Keratinocyte (primary cell): Measurements from ENCODE around the gene EFHD2. TPM values are rescaled to one million over a fixed set of nuclear protein-coding genes. Genes with fewer than 3 reads are reported as not detected.

Experiments
- DNase-seq: peaks from one replicate; pipeline ENCODE4 v3.0.0-alpha.2; 2011; ENCODE audit warnings: low read depth, missing footprints, low spot score
- FAIRE-seq: peaks from 2 replicates; lab custom pipeline; 2011; peaks lifted over from hg19 to GRCh38; lab: Jason Lieb, UNC
- H2AFZ ChIP-seq: 2 replicates; pipeline ENCODE4 v1.6.0; 2012; ENCODE audit warnings: low read length, control low read depth, inconsistent platforms; ENCODE audit not compliant: control insufficient read depth
- H3K27ac ChIP-seq: 2 replicates; pipeline ENCODE4 v1.5.1; 2011; ENCODE audit warnings: low read length; ENCODE audit not compliant: control insufficient read depth, insufficient read depth
- H3K27me3 ChIP-seq: 3 replicates; pipeline ENCODE4 v1.6.0; 2011; ENCODE audit warnings: low read length; ENCODE audit not compliant: control insufficient read depth, insufficient read depth; ENCODE audit errors: extremely low read depth
- H3K36me3 ChIP-seq, 2 experiments: 2 replicates in 1 of 2; 3 replicates in 1 of 2; pipeline ENCODE4 v1.5.1; 2011; ENCODE audit warnings: low read length in 2 of 2, mild to moderate bottlenecking in 1 of 2; ENCODE audit not compliant: control insufficient read depth in 2 of 2, insufficient read depth in 2 of 2; ENCODE audit errors: extremely low read depth in 1 of 2
- H3K4me1 ChIP-seq: 3 replicates; pipeline ENCODE4 v1.5.1; 2011; ENCODE audit warnings: low read length; ENCODE audit not compliant: control insufficient read depth, insufficient read depth; ENCODE audit errors: extremely low read depth
- H3K4me2 ChIP-seq: 3 replicates; pipeline ENCODE4 v1.6.0; 2011; ENCODE audit warnings: low read depth, low read length; ENCODE audit not compliant: control insufficient read depth, insufficient read depth; ENCODE audit errors: extremely low read depth
- H3K4me3 ChIP-seq, 3 experiments: fragments of 200-600 bp in 1 of 3; sonication (generic) in 1 of 3; 2 replicates in 2 of 3; 3 replicates in 1 of 3; pipeline ENCODE4 v1.5.1; 2011 to 2016; ENCODE audit warnings: low read length in 3 of 3, mild to moderate bottlenecking in 3 of 3, control low read depth in 2 of 3, inconsistent platforms in 1 of 3, low read depth in 1 of 3, mixed read lengths in 1 of 3, mixed run types in 1 of 3, moderate library complexity in 1 of 3; ENCODE audit not compliant: control insufficient read depth in 2 of 3, insufficient read depth in 2 of 3; ENCODE audit errors: extremely low read depth in 1 of 3
- H3K79me2 ChIP-seq: 2 replicates; pipeline ENCODE4 v1.6.0; 2012; ENCODE audit warnings: low read length; ENCODE audit not compliant: control insufficient read depth, insufficient read depth
- H3K9ac ChIP-seq: 3 replicates; pipeline ENCODE4 v1.6.0; 2011; ENCODE audit warnings: low read length; ENCODE audit not compliant: control insufficient read depth, insufficient read depth; ENCODE audit errors: extremely low read depth
- H3K9me1 ChIP-seq: 3 replicates; pipeline ENCODE4 v1.6.0; 2011; ENCODE audit warnings: low read length; ENCODE audit not compliant: control insufficient read depth, insufficient read depth; ENCODE audit errors: extremely low read depth
- H3K9me3 ChIP-seq: 2 replicates; pipeline ENCODE4 v1.5.1; 2012; ENCODE audit warnings: low read depth, low read length; ENCODE audit not compliant: control insufficient read depth
- H4K20me1 ChIP-seq: 3 replicates; pipeline ENCODE4 v1.6.0; 2011; ENCODE audit warnings: low read length; ENCODE audit not compliant: control insufficient read depth, insufficient read depth; ENCODE audit errors: extremely low read depth
- EZH2 ChIP-seq: IDR thresholded peaks from one replicate; pipeline ENCODE4 v1.6.1; 2012; ENCODE audit warnings: inconsistent platforms, mild to moderate bottlenecking, low read length, moderate library complexity
- dilution Hi-C: fragments of 300-500 bp; cut with MboI; formaldehyde crosslinking; loops from one replicate; pipeline ENCODE4 v1.7.0; 2020; ENCODE audit warnings: low sequenced_read_pairs; ENCODE audit not compliant: extremely low pct_ligation_motif_present
- polyA plus RNA-seq, 5 experiments: library from polyadenylated mRNA; depleted of rRNA in 3 of 5; stranded (reverse) in 3 of 5; stranded (forward) in 1 of 5; unstranded in 1 of 5; fragments of >200 nt; gene quantifications; 1 replicate in 1 of 5; 2 replicates in 3 of 5; 3 replicates in 1 of 5; pipeline versions ENCODE4 v1.2.1 to v1.2.3, GENCODE V29; 2011 to 2012; ENCODE audit warnings: missing spikeins in 2 of 5, low read depth in 1 of 5, low replicate concordance in 1 of 5
- TF ChIP-seq, protein P1 (sequence below), 3 experiments: IDR thresholded peaks in 1 of 3; conservative IDR thresholded peaks in 1 of 3; optimal IDR thresholded peaks in 1 of 3; 2 replicates in 2 of 3; 3 replicates in 1 of 3; pipeline versions ENCODE3 to v1.5.1; 2011; ENCODE audit warnings: low read length in 3 of 3, mild to moderate bottlenecking in 3 of 3, moderate library complexity in 2 of 3, control low read depth in 1 of 3, inconsistent platforms in 1 of 3; ENCODE audit not compliant: insufficient read depth in 2 of 3; ENCODE audit errors: extremely low read depth in 1 of 3

Gene EFHD2
- polyA plus RNA-seq, 1 donor (not counting 4 experiments of a cell fraction or from before 2014, with no cell fraction given): 47.6 TPM

DNA sequence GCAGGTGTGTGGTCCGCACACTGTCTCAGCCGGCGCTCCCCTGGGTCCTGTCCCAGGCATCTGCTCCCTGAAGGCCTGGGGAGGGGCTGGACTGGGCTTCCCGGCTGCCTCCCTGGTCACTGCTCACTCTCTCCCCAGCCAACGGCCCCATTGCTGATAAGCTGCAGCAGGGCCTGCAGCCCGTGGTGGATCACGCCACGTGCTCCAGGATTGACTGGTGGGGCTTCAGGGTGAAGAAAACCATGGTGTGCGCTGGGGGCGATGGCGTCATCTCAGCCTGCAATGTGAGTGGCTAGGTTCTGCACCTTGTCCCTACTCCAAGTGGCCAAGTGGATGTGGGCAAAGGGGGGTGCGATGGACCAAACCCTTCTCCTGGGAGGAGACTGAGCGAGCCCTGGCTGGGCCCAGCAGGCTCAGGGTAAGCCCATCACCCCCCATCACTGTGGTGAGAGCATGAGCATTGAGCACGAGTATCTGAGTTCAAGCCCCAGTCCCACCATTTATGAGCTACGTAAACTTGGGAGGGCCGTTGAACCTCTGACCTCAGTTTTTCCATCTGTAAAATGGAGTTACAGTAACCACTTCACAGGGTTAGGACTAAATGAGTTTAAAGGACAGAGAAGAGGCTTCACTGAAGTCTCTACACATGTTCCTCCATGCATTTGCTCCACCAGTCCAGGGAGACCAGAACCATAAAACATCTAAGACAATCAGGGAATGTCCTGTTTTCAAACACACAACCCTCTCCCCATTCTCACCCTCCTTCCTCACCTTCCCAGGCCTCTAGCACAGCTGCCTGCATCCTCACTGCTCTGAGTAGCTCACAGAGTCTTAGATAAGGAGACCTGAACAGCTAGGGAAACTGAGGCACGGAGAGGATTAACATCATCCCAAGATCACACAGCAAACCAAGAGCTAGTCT, 35.0 kb downstream of the EFHD2 start:
- no peak overlapping the region for H3K9ac ChIP-seq
- peaks cover 5% of the 10 kb centered on the region for H3K27me3 ChIP-seq
- TF ChIP-seq EZH2: no peak
- TF ChIP-seq, protein P1, sequence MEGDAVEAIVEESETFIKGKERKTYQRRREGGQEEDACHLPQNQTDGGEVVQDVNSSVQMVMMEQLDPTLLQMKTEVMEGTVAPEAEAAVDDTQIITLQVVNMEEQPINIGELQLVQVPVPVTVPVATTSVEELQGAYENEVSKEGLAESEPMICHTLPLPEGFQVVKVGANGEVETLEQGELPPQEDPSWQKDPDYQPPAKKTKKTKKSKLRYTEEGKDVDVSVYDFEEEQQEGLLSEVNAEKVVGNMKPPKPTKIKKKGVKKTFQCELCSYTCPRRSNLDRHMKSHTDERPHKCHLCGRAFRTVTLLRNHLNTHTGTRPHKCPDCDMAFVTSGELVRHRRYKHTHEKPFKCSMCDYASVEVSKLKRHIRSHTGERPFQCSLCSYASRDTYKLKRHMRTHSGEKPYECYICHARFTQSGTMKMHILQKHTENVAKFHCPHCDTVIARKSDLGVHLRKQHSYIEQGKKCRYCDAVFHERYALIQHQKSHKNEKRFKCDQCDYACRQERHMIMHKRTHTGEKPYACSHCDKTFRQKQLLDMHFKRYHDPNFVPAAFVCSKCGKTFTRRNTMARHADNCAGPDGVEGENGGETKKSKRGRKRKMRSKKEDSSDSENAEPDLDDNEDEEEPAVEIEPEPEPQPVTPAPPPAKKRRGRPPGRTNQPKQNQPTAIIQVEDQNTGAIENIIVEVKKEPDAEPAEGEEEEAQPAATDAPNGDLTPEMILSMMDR (optimal IDR thresholded peaks at IDR 0.05 in 1 of 3, IDR thresholded peaks at IDR 0.05 in 1 of 3, conservative IDR thresholded peaks at IDR 0.05 in 1 of 3; ENCODE audit: extremely low read depth in 1 of 3, insufficient read depth in 2 of 3, low read length in 3 of 3): no peak
- dilution Hi-C loops: no loop called here
- no peak for FAIRE-seq
- H3K27ac ChIP-seq: no peak overlapping the region
- H4K20me1 ChIP-seq: no peaks in the 10 kb centered on the region
- no peaks in the 10 kb centered on the region for H3K36me3 ChIP-seq
- DNase-seq: no peak
- H3K9me3 ChIP-seq: no peaks in the 10 kb centered on the region
- no peak overlapping the region for H3K4me2 ChIP-seq
- no peak overlapping the region for H2AFZ ChIP-seq
- no peaks in the 10 kb centered on the region for H3K4me1 ChIP-seq
- peaks cover 2% of the 10 kb centered on the region for H3K9me1 ChIP-seq
- no peaks in the 10 kb centered on the region for H3K79me2 ChIP-seq
- no peak overlapping the region for H3K4me3 ChIP-seq

DNA sequence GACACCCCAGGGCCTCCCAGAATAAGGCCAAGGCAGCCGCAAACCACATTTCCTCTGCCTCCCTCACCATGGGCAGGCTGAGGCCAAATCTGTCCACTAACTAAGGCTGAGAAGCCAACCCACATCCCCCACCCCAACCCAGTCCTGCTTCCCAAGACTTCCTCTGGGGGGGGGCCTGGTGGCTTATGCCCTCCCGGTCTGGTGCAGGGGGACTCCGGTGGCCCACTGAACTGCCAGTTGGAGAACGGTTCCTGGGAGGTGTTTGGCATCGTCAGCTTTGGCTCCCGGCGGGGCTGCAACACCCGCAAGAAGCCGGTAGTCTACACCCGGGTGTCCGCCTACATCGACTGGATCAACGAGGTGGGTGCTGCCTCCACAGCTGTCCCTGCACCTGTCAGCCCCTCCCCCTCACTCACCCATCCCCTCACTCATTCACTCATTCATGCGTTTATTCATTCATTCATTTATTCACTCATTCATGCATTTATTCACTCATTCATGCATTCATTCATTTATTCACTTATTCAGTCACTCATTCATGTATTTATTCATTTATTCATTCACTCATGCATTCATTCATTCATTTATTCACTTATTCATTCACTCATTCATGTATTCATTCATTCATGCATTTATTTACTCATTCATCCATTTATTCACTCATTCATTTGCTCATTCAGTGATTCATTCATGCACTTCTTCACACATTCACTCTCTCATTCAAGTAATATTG, 35.9 kb downstream of the EFHD2 start:
- Histone ChIP-seq H3K9me3 (no peaks in the 10 kb centered on the region), H3K36me3 (no peaks in the 10 kb centered on the region), H3K9me1 (peaks cover 2% of the 10 kb centered on the region), H3K4me1 (no peaks in the 10 kb centered on the region), H3K9ac (no peak overlapping the region), H2AFZ (no peak overlapping the region), H4K20me1 (no peaks in the 10 kb centered on the region), H3K27ac (no peak overlapping the region), H3K79me2 (no peaks in the 10 kb centered on the region), H3K4me2 (no peak overlapping the region), H3K27me3 (peaks cover 5% of the 10 kb centered on the region), H3K4me3 (no peak overlapping the region)
- DNase-seq (no peak), FAIRE-seq (no peak)
- dilution Hi-C loops: no loop called here
- no peak for TF ChIP-seq EZH2
- TF ChIP-seq, protein P1 (optimal IDR thresholded peaks at IDR 0.05 in 1 of 3, IDR thresholded peaks at IDR 0.05 in 1 of 3, conservative IDR thresholded peaks at IDR 0.05 in 1 of 3; ENCODE audit: extremely low read depth in 1 of 3, insufficient read depth in 2 of 3, low read length in 3 of 3): no peak
